8988T (cell line): ENCODE data around the gene TMEM185A.
"Not testable (repeated sequence)": the region's sequence is repeated elsewhere in the genome, so short reads cannot be mapped to it uniquely, and the experiment has no call there.

Experiments used
- DNase-seq: peaks from one replicate; pipeline ENCODE4 v3.0.0; 2011

TMEM185A gene

GRCh38 chrX:149550454-149550853 is 81.1 kb downstream of the TMEM185A start:
- not testable (repeated sequence) for DNase-seq

- DNase-seq: not testable (repeated sequence)
Observed at GRCh38 chrX:149549701-149550100, 81.9 kb downstream of the TMEM185A start, which contains the start of gene HSFX3. Gene HSFX3, minus strand, starts transcription at chrX:149549924. Its CDS starts 72 bp downstream, at chrX:149549852.

- not testable (repeated sequence) for DNase-seq
Observed at GRCh38 chrX:149547782-149548181, 83.8 kb downstream of the TMEM185A start.

GRCh38 chrX:149546962-149547361 is 84.6 kb downstream of the TMEM185A start:
- not testable (repeated sequence) for DNase-seq
